Liver (tissue), 3 donors: ENCODE results near the gene RPS2.

Experiments
- ATF3 ChIP-seq: IDR thresholded peaks from 2 replicates; pipeline ENCODE4 v1.6.1; 2016; ENCODE audit warnings: antibody characterized with exemption
- CTCF ChIP-seq: fragments of 150-350 bp; IDR thresholded peaks from 2 replicates; pipeline ENCODE4 v1.5.1; 2017; ENCODE audit warnings: improper control_type of control experiment, low read depth, low read length; ENCODE audit not compliant: missing input control
- FOXA1 ChIP-seq: IDR thresholded peaks from 2 replicates; pipeline ENCODE4 v1.6.1; 2016; ENCODE audit warnings: antibody characterized with exemption
- GABPA ChIP-seq, 2 donors: IDR thresholded peaks in 1 of 2; conservative IDR thresholded peaks in 1 of 2; 2 replicates each; pipeline ENCODE4 v1.6.1; 2016; ENCODE audit warnings: antibody characterized with exemption in 2 of 2, mild to moderate bottlenecking in 1 of 2, moderate library complexity in 1 of 2
- JUND ChIP-seq, 2 donors: IDR thresholded peaks; 2 replicates each; pipeline ENCODE4 v1.6.1; 2016; ENCODE audit warnings: antibody characterized with exemption in 2 of 2
- MAX ChIP-seq: IDR thresholded peaks from 2 replicates; pipeline ENCODE4 v1.6.1; 2016; ENCODE audit warnings: antibody characterized with exemption
- RAD21 ChIP-seq, 2 donors: IDR thresholded peaks; 2 replicates each; pipeline ENCODE4 v1.6.1; 2016; ENCODE audit warnings: antibody characterized with exemption in 2 of 2, mild to moderate bottlenecking in 2 of 2
- RXRA ChIP-seq, 2 donors: IDR thresholded peaks; 2 replicates each; pipeline ENCODE4 v1.6.1; 2017 to 2018; ENCODE audit warnings: antibody characterized with exemption in 2 of 2, mild to moderate bottlenecking in 1 of 2
- SP1 ChIP-seq: IDR thresholded peaks from 2 replicates; pipeline ENCODE4 v1.6.1; 2018; ENCODE audit warnings: antibody characterized with exemption, mild to moderate bottlenecking
- donor health status: healthy.
- donor health status: healthy.

GRCh38 chr16:1977875-1978268 lies 13.2 kb upstream of the RPS2 start:
- no peak for TF ChIP-seq CTCF
- TF ChIP-seq ATF3 = no peak
- no peak for TF ChIP-seq JUND (IDR thresholded peaks at IDR 0.05)
- no peak for TF ChIP-seq RAD21 (IDR thresholded peaks at IDR 0.05)
- no peak for TF ChIP-seq GABPA (IDR thresholded peaks at IDR 0.05 in 1 of 2, conservative IDR thresholded peaks at IDR 0.05 in 1 of 2)
- TF ChIP-seq RXRA (IDR thresholded peaks at IDR 0.05) = no peak
- no peak for TF ChIP-seq FOXA1
- no peak for TF ChIP-seq SP1
- TF ChIP-seq MAX = no peak
